ENCODE results near the gene SPATS2.

- TF ChIP-seq CTCF (IDR thresholded peaks at IDR 0.05) (no peak), POLR2A (IDR thresholded peaks at IDR 0.05) (no peak)
These were observed 75.7 kb downstream of the SPATS2 start for GRCh38 chr12:49442915-49443314.

All from testis (tissue), 2 donors.